Skeletal muscle tissue (tissue), 4 donors: ENCODE data around the gene PMFBP1. TPM values are rescaled to one million over a fixed set of nuclear protein-coding genes. Genes with fewer than 3 reads are reported as not detected.

ENCODE experiments used
- H3K27ac ChIP-seq: one replicate; pipeline ENCODE4 v1.7.0; 2013; ENCODE audit warnings: mild to moderate bottlenecking, low read depth, low read length, inconsistent platforms
- H3K27me3 ChIP-seq, 3 donors: one replicate each; pipeline ENCODE4 v1.7.0; 2013; ENCODE audit warnings: low read length in 3 of 3; ENCODE audit not compliant: control insufficient read depth in 3 of 3, insufficient read depth in 3 of 3
- H3K36me3 ChIP-seq, 3 donors: one replicate each; pipeline ENCODE4 v1.7.0; 2013; ENCODE audit warnings: low read length in 3 of 3; ENCODE audit not compliant: control insufficient read depth in 3 of 3, insufficient read depth in 3 of 3
- H3K4me1 ChIP-seq, 3 donors: one replicate each; pipeline ENCODE4 v1.7.0; 2013; ENCODE audit warnings: low read length in 3 of 3, mild to moderate bottlenecking in 3 of 3; ENCODE audit not compliant: control insufficient read depth in 3 of 3, insufficient read depth in 3 of 3
- H3K4me3 ChIP-seq, 3 donors: one replicate each; pipeline ENCODE4 v1.7.0; 2013; ENCODE audit warnings: low read length in 3 of 3
- H3K9ac ChIP-seq, 3 donors: one replicate each; pipeline ENCODE4 v1.7.0; 2013; ENCODE audit warnings: low read length in 3 of 3, mild to moderate bottlenecking in 3 of 3, moderate library complexity in 2 of 3, low read depth in 1 of 3
- H3K9me3 ChIP-seq, 3 donors: one replicate each; pipeline ENCODE4 v1.7.0; 2013; ENCODE audit warnings: low read length in 3 of 3; ENCODE audit not compliant: control insufficient read depth in 3 of 3
- total RNA-seq: library from RNA; depleted of rRNA; stranded (reverse); fragments of >200 nt; gene quantifications from one replicate; pipeline ENCODE4 v1.2.3, GENCODE V29; 2014
- donor health status: Osteomylitis.

The PMFBP1 gene
- total RNA-seq, 1 donor from 2014 or later = not detected

GRCh38 chr16:72124148-72124547, 47.8 kb downstream of the PMFBP1 start:
- Histone ChIP-seq H3K4me3 (no peak overlapping the region), H3K36me3 (no peaks in the 10 kb centered on the region), H3K4me1 (no peaks in the 10 kb centered on the region), H3K27ac (no peak overlapping the region), H3K27me3 (no peaks in the 10 kb centered on the region), H3K9ac (no peak overlapping the region), H3K9me3 (no peaks in the 10 kb centered on the region)

- no peaks in the 10 kb centered on the region for H3K27me3 ChIP-seq
- no peaks in the 10 kb centered on the region for H3K36me3 ChIP-seq
- no peaks in the 10 kb centered on the region for H3K4me1 ChIP-seq
- H3K4me3 ChIP-seq = no peak overlapping the region
- H3K9ac ChIP-seq = no peak overlapping the region
- no peak overlapping the region for H3K27ac ChIP-seq
- H3K9me3 ChIP-seq = no peaks in the 10 kb centered on the region
These were observed 48.5 kb downstream of the PMFBP1 start for GRCh38 chr16:72123426-72123825.

- Histone ChIP-seq H3K27me3 (no peaks in the 10 kb centered on the region), H3K4me1 (no peaks in the 10 kb centered on the region), H3K27ac (no peak overlapping the region), H3K9ac (no peak overlapping the region), H3K36me3 (no peaks in the 10 kb centered on the region), H3K9me3 (no peaks in the 10 kb centered on the region), H3K4me3 (no peak overlapping the region)
These were observed 49.0 kb downstream of the PMFBP1 start for GRCh38 chr16:72122916-72123315.

- no peaks in the 10 kb centered on the region for H3K4me1 ChIP-seq
- no peak overlapping the region for H3K27ac ChIP-seq
- no peak overlapping the region for H3K9ac ChIP-seq
- no peaks in the 10 kb centered on the region for H3K9me3 ChIP-seq
- no peaks in the 10 kb centered on the region for H3K27me3 ChIP-seq
- H3K36me3 ChIP-seq = no peaks in the 10 kb centered on the region
- no peak overlapping the region for H3K4me3 ChIP-seq
These were observed 49.6 kb downstream of the PMFBP1 start for GRCh38 chr16:72122308-72122707.

GRCh38 chr16:72120026-72120425, 51.9 kb downstream of the PMFBP1 start:
- Histone ChIP-seq H3K9me3 (no peaks in the 10 kb centered on the region), H3K9ac (no peak overlapping the region), H3K27ac (no peak overlapping the region), H3K27me3 (no peaks in the 10 kb centered on the region), H3K4me1 (no peaks in the 10 kb centered on the region), H3K36me3 (no peaks in the 10 kb centered on the region), H3K4me3 (no peak overlapping the region)

- Histone ChIP-seq H3K4me3 (no peak overlapping the region), H3K9me3 (no peaks in the 10 kb centered on the region), H3K36me3 (peaks cover 39 to 49% (median 39%) of the 10 kb centered on the region in 3 donors), H3K27me3 (no peaks in the 10 kb centered on the region), H3K27ac (no peak overlapping the region), H3K4me1 (no peaks in the 10 kb centered on the region), H3K9ac (peak overlapping the region in 1 of 3 donors; percentile 16)
These were observed 58.4 kb downstream of the PMFBP1 start for GRCh38 chr16:72113616-72113945.

GRCh38 chr16:72112906-72113615, 58.9 kb downstream of the PMFBP1 start:
- Histone ChIP-seq H3K4me1 (no peaks in the 10 kb centered on the region), H3K27ac (no peak overlapping the region), H3K27me3 (no peaks in the 10 kb centered on the region), H3K36me3 (peaks cover 44 to 54% (median 45%) of the 10 kb centered on the region in 3 donors), H3K9ac (peak overlapping the region in 1 of 3 donors; percentile 16), H3K9me3 (no peaks in the 10 kb centered on the region), H3K4me3 (no peak overlapping the region)

- peaks cover 50 to 61% (median 51%) of the 10 kb centered on the region in 3 donors for H3K36me3 ChIP-seq
- no peaks in the 10 kb centered on the region for H3K4me1 ChIP-seq
- H3K4me3 ChIP-seq = no peak overlapping the region
- no peak overlapping the region for H3K27ac ChIP-seq
- H3K9me3 ChIP-seq = no peaks in the 10 kb centered on the region
- H3K27me3 ChIP-seq = no peaks in the 10 kb centered on the region
- no peak overlapping the region for H3K9ac ChIP-seq
These were observed 59.5 kb downstream of the PMFBP1 start for GRCh38 chr16:72112452-72112792.

- no peaks in the 10 kb centered on the region for H3K9me3 ChIP-seq
- peaks cover 54 to 66% (median 57%) of the 10 kb centered on the region in 3 donors for H3K36me3 ChIP-seq
- no peaks in the 10 kb centered on the region for H3K4me1 ChIP-seq
- no peak overlapping the region for H3K27ac ChIP-seq
- no peaks in the 10 kb centered on the region for H3K27me3 ChIP-seq
- H3K4me3 ChIP-seq = no peak overlapping the region
- H3K9ac ChIP-seq = no peak overlapping the region
These were observed 60.1 kb downstream of the PMFBP1 start for GRCh38 chr16:72111657-72112451.
